GM21717 (cell line): Measurements from ENCODE around the gene UGT1A5.

ENCODE experiments used
- ATAC-seq: cut with Tn5 transposase; IDR thresholded peaks from one replicate; pipeline ENCODE4 v1.9.1; 2021; ENCODE audit warnings: mild to moderate bottlenecking, moderate library complexity; ENCODE audit not compliant: unreplicated experiment

Gene UGT1A5

DNA sequence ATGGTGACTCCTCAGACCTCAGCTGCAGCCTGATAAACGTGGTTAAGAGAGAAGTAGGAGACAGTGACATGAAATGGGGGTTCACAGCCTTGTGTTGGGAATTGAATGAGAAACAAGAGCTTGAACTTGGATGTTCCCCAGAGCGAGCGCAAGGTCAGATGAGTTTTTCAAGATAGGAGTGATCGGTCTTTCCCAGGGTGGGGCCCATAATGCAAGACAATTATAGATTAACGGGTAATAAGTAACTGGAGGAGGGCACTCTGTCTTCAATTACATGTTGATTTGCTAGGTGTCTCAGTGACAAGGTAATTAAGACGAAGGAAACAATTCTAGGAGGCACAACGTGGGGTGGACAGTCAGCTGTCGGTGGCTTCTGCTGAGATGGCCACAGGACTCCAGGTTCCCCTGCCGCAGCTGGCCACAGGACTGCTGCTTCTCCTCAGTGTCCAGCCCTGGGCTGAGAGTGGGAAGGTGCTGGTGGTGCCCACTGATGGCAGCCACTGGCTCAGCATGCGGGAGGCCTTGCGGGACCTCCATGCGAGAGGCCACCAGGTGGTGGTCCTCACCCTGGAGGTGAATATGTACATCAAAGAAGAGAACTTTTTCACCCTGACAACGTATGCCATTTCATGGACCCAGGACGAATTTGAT lies at the start of gene UGT1A5:
UGT1A5 (plus strand) TSS at position 297 of the 651 bp plus-strand sequence; CDS start at position 382, 85 bp downstream.
- no peak for ATAC-seq

DNA sequence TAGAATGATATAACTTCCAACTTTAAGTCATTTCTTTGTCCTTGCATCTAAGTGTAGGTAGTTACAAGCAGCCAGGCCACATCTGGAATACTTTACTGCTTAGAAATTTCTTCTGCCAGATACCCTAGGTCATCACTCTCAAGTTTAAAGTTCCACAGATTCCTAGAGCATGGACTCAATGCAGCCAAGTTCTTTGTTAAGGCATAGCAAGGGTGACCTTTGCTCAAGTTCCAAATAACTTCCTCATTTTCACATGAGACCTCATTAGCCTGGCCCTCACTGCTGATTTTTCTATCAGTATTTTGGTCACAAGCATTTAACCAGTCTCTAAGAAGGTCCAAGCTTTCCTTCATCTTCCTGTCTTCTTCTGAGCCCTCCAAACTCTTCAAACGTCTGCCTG lies 48.8 kb upstream of the UGT1A5 start:
- ATAC-seq = no peak

DNA sequence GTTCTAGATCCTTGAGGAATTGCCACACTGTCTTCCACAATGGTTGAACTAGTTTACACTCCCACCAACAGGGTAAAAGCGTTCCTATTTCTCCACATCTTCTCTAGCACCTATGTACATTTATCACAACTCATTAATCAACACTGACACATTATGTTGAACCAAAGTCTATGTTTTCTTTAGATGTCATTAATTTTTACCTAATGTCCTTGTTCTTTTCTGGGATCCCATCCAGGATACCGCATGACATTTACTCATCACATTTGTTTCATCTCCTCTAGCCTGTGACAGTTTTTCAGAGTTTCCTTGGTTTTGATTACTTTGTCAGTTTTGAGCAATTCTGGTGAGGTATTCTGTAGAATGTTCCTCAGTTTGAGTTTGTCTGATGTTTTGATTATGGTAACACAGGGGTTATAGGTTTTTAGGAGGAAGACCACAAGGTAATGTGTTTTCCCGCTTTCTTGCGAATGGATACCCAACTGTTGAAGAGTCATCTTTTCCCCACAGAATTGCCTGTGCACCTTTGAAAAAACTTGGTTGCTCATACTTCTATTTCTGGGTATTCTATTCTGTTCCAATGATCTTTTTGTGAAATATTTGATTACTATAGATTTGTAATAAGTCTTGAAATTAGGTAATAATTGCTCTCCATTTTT lies 44.0 kb upstream of the UGT1A5 start:
- no peak for ATAC-seq

DNA sequence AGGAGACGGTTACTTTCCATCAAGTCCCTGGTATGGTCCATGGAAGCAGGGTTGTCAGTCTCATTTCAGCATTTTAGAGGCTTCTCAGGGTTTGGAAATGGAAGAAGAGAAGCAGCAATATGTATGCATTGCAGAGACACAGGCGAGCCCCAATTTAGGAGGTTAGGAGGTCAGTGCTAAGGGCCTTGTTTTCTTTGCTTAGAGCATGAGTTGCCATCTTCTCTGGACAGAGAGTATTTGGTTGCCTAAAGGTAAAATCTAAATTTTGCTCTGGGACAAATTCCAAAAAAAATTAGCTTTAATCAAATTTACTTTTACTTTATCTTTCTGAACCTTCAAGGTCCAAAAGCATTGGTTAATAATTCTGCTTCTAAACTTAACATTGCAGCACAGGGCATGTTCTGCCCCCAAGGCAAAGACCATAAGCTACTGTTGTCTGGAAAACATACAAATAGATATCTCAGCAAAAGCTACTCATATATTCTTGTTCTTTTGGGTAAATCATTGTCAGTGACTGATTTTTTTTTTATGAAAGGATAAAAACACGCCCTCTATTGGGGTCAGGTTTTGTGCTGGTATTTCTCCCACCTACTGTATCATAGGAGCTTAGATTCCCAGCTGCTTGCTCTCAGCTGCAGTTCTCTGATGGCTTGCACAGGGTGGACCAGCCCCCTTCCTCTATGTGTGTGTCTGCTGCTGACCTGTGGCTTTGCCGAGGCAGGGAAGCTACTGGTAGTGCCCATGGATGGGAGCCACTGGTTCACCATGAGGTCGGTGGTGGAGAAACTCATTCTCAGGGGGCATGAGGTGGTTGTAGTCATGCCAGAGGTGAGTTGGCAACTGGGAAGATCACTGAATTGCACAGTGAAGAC lies 41.2 kb upstream of the UGT1A5 start, which contains the start of gene UGT1A9:
UGT1A9 (plus strand) TSS at position 609 of the 872 bp plus-strand sequence; CDS start at position 646, 37 bp downstream.
- ATAC-seq = no peak

DNA sequence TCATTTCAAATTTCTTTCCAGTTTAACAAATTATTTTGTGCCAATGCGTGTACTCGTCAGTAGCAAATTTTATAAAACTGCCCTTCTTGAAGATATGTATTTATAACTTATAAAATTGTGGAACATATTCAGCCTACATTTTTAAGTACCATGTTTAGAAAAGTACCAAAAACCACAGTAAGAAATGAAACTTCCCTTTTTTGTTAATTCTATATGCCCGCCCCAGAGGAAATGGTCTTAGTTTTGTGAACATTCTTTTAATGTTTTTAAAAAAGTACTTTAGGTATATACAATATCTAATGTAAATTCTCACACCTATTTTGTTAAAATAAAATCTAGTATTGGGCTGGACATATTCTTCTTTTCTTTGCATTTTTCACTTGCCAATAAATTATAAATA lies 39.8 kb upstream of the UGT1A5 start:
- ATAC-seq = no peak

DNA sequence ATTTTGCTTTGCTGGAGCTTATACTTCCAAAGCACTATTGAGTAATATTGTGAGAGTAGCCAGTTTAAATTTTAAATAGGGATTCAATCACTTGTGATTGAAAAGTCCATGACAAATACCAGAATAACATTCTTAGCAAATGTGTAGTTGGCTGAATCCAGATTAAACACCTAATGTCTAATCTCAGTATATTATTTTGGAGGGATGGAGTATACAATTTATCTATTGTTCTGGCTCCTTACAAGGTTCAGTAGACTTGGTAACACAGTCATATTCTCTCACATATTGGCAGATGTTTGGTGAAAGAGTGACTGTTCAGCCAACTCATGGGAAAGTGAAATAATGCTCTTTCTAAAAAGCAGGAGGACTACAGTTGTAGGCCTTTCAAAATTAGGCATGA lies 38.8 kb upstream of the UGT1A5 start:
- ATAC-seq = no peak

DNA sequence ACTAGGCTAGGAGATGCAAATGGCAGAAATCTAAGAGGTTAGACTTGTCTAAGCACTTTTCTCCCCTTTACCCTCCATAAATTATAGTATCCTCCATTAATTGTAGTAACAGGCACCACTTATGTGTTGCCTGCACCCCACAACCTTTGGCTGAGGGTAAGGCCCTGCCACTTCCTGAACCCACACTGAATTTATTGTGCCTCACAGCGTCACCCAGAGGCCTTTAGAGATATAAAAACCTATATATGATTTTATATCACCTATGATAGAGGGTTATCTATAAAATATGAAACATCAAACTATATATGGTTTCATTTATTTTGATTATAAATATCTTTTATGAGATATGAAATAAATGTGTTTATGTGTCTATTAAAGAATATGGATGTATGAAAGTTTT lies 38.4 kb upstream of the UGT1A5 start:
- no peak for ATAC-seq

DNA sequence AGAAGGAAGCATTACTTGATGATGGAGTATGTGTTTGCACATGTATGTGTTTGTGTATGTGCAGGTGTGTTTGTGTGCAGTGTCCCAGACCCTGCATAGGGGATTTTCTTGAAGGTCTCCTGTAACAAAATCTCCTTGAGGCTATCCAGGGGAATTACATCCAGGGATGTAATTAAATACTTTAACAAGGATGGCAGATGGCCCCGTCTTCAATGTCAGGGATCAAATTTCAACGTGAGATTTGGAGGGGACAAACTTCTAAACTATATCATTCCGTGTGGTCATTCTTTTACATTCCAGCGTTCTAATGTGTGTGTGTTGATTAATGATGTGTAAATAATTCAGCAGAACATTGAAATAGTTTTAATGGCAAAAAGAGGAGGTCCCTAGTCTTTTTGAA lies 37.7 kb upstream of the UGT1A5 start:
- no peak for ATAC-seq

DNA sequence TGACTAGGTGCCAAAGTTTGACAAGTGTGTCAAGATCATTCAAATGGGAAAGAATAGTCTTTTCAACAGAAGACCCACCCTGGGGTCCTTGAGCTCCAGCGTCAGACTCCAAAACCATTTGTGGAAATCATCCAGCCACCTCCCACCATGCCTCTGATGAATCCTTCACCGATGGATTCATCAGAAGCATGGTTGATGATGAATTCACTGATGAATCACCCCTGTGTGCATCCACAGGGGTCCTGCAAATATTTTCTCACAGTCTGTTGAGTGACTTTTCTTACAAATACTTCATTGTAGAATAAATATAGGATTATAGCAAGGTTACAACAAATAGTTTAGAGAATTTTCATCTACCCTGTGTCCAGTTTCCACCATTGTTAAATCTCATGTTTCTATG lies 36.7 kb upstream of the UGT1A5 start:
- no peak for ATAC-seq

DNA sequence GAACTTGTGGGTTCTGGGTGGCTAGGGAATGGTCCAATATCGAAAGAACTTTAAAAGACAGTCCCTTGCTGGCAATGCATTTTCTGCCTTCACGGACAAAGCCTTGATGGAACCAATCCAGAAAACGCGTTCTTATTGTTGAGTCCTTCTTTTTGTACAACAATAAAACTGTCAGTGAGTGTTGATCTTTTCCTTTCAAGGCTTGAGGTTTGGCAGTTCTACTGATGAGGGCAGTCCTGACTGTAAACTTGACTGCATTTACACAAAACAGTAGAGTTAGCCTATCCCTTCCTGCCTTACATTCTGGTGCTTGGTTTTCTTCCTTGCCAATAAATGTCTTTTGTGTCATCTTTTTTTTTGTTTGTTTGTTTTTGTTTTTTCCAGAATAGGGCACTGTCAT lies 33.5 kb upstream of the UGT1A5 start:
- ATAC-seq = no peak

DNA sequence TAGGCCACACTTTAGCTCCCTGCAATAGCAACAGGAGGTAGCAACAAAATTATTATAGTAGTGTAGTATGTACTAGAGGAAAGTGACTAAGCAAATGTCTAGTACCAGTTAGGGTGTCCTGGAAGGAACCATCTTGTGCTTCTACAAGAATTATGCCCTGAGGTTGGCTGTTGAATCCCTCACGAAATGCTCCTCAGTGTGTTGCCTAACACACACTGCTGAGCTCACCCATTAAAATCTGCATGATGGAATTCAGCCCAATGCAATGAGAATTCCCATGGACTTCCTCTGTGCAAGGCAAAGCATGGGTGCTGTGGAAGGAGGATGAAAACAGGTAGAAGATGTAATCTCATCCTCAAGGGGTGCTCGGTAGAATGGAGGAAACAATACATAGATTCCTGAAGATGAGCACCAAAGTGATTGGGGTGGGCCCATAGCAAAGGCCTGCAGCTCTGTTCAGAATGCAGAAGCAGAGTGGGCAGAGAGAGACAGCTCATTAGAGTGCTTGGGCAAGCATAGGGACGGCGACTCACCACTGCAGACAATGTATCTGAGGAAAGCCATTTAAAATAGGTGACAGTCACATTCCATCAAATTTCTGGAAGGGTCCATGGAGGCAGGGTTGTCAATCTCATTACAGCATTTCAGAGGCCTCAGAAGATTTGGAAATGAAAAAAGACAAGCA lies 32.2 kb upstream of the UGT1A5 start:
- ATAC-seq = no peak

DNA sequence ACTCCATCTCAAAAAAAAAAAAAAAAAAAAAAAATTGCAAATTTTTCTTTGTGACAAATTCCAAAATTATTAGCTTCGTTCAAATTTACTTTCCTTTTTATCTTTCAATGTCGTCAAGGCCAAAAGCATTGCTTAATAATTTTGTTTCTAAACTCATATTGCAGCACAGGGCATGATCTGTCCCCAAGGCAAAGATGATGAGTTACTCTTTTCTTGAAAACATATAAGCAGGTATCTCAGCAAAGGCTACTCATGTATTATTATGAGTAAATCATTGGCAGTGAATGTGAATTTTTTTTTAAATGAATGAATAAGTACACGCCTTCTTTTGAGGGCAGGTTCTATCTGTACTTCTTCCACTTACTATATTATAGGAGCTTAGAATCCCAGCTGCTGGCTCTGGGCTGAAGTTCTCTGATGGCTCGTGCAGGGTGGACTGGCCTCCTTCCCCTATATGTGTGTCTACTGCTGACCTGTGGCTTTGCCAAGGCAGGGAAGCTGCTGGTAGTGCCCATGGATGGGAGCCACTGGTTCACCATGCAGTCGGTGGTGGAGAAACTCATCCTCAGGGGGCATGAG lies 31.1 kb upstream of the UGT1A5 start, which contains the start of gene UGT1A7:
UGT1A7 (plus strand) TSS at position 381 of the 579 bp plus-strand sequence; CDS start at position 418, 37 bp downstream.
- no peak for ATAC-seq

DNA sequence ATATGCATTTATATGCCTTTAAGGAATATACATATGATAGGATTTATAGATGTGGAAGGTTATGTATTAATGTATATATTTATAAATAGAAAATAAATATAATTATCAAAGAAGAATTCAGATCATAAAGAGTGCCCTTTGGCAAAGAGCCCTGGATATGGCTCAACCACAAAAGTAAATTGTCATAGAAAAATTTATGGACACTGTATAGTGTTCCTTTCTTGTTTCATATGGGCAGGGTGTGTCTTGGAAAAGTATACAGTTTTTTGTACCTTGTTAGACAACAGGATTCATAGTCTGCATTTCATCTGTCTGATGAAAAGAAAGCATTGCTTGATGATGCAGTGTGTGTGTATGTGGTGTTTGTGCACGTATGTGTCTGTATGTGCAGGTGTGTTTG lies 28.1 kb upstream of the UGT1A5 start:
- ATAC-seq = no peak

DNA sequence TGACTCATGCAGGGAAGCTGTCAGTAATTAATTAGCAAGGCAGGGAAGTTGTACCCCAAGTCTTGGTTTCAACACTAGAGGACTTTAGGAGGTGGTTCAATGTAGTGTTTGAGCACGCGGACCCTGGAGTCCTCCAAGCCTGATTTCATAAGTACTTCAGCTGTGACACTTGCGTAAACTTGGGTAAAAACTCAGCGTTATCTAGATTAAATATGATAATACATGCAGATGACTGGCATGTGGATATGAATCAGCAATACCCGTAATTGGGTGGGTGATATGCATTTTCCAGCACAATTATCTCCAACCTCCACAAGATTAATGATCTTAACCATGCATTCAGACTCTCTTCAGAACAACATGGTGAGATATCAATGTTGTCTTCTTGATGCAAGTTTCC lies 25.8 kb upstream of the UGT1A5 start:
- no peak for ATAC-seq

DNA sequence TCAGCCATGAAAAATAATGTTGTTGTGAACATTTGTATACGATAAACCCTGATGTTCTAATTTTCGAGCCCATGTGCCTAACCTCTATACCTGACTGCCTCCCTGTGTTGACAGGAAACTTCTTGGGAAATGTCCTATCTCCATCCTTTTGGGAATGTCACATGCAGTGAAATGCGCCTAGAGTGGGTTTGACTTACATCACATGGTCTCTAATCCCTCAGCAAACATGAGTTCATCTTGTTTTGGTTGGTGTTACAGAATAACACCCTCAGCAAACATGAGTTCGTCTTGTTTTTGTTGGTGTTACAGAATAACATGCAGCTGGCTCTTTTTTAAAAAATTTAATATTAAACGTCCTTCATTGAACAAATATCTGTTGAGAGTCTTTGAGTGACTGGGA lies 24.4 kb upstream of the UGT1A5 start:
- ATAC-seq = no peak

DNA sequence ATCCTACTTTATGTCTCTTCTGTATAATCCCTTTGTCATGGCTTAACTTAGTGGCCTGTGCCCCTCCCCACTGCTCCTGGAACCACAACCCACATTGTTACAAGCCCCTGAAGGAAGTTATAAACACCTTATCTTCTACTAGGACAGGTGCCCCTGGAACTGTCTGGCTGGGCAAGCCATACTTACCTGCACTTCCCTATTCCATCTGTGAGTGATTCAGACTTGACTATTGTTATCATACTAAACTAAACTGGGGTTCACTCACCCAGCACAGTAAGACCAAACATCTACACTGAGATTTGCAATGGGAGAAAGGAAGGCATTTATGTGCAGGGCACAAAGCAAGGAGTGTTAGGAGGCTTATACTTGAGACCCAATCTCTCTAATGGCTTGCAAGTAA lies 23.7 kb upstream of the UGT1A5 start:
- no peak for ATAC-seq

DNA sequence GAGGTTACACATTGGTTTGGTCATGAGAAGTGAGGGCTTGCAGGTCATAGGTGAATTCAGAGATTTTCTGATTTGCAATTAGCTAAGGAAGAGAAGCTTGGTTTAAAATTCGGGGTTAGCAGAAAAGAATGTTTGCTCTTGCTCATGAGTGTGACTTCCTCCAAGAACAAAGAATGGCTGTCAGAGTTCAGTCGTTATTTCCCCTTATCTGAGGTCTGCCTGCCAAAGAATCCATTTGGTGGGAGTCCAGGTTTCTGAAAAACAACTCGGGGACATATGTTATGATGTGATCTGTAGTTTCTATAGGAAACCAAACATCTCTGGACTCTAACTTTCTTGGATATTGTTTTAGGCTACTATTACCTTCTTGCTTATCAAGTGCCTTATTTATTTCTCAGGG lies 23.2 kb upstream of the UGT1A5 start:
- no peak for ATAC-seq

DNA sequence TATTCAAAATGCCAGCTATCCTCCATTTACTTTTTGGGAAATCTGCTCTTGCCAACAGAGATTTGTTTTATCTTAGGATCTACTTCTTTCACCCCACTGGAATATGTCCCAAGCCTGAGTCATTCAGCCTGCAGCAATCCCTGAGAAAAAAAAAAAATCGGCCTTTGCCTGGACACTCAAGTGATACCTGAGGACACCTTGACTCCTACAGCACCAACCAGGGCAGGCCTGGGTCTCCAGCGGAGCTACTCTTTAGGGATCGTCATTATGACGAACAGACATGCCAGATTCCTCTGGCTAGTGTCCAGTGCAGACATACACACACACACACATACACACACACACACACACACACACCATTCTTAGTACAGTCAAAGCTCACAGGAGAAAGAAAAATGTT lies 22.3 kb upstream of the UGT1A5 start:
- ATAC-seq = no peak

DNA sequence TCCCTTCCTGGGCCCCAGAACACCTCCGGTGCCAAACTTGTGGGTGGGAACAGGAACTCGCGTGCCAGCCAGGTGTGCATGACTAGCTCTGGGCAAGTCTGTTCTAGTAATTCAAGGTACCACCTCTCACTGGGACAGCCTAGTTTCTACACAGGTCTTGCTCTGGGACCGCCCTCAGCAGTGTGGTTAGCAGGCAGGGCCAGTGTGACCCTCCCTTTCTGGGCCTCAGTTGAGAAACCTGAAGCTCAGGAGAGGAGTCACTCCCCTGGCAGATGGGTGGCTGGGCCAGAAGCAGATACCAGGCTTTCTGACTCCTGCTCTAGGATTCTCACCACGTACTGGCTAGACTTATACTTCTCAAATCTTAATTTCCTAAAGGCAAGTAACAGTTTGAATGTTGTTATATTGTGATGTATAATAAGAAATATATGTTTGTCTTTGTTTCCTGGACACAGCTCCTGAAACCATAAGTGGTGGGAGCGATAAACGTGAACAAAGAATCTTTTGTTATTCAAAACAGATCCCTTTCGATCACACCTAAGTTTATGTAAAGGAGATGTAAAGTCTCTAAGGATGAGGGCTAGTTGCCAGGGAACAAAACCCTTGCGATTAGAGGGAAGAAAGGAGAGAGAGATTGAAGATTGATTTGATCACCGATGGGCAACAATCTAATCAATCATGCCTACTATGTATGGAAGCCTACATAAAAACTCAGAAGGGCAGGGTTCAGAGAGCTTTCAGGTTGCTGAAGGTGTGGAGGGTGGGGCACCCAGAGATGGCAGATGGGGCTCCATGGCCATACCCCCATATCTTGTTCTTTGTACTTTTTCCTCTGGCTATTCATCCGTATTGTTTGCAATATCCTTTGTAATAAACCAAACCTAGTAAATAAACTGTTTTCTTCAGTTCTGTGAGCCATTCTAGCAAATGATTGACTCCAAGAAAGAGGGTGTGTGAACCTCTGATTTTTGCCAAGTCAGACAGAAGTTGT lies 21.0 kb upstream of the UGT1A5 start:
- ATAC-seq = no peak

DNA sequence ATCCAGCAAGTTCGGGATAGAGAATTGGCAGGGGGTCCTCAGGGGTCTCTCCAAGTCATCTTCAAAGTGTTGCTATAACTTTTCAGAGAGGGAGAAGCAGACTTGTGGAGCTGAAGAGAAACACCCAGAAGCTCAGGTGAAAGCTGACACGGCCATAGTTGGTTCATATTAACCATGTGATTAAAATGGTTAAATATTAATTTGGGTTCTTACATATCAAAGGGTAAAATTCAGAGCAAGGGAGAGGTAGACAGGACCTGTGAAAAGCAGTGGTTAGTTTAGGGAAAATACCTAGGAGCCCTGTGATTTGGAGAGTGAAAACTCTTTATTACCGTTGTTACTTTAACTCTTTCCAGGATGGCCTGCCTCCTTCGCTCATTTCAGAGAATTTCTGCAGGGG lies 20.1 kb upstream of the UGT1A5 start, which contains the start of gene UGT1A6:
UGT1A6 (plus strand) TSS at position 243 of the 400 bp plus-strand sequence; CDS start at position 358, 115 bp downstream.
- no peak for ATAC-seq
